GM23338 (cell line): ENCODE results near the gene ZNF611. TPM values are rescaled to one million over a fixed set of nuclear protein-coding genes. Genes with fewer than 3 reads are reported as not detected.

Experiments used
- ATAC-seq: fragments of 200-7000 bp; cut with Tn5 transposase; 3 replicates; pipeline ENCODE4 v1.9.1; 2020
- DNase-seq: peaks from one replicate; pipeline ENCODE4 v3.0.0-alpha.2; 2015; ENCODE audit warnings: low spot score
- H2AFZ ChIP-seq: fragments of 200-600 bp; sonication (generic); 2 replicates; pipeline ENCODE4 v1.8.0; 2016; ENCODE audit warnings: antibody characterized with exemption, mild to moderate bottlenecking, moderate library complexity
- H3F3A ChIP-seq: fragments of 200-600 bp; sonication (generic); replicated peaks from 2 replicates; pipeline ENCODE4 v1.8.0; 2017; ENCODE audit warnings: antibody characterized with exemption, mixed run types, low read depth
- H3K27ac ChIP-seq: fragments of 200-600 bp; sonication (generic); 2 replicates; pipeline ENCODE4 v1.6.1; 2016; ENCODE audit warnings: low read depth
- H3K27me3 ChIP-seq: fragments of 200-600 bp; sonication (generic); 2 replicates; pipeline ENCODE4 v1.8.0; 2016; ENCODE audit warnings: mild to moderate bottlenecking, mixed run types, moderate library complexity; ENCODE audit not compliant: insufficient read depth
- H3K36me3 ChIP-seq: fragments of 200-600 bp; sonication (generic); 2 replicates; pipeline ENCODE4 v1.8.0; 2016; ENCODE audit warnings: mild to moderate bottlenecking; ENCODE audit not compliant: insufficient read depth
- H3K4me1 ChIP-seq: fragments of 200-600 bp; sonication (generic); 2 replicates; pipeline ENCODE4 v1.8.0; 2016; ENCODE audit warnings: mild to moderate bottlenecking, moderate library complexity; ENCODE audit not compliant: insufficient read depth
- H3K4me2 ChIP-seq: fragments of 200-600 bp; sonication (generic); 2 replicates; pipeline ENCODE4 v1.7.1; 2017; ENCODE audit warnings: mixed run types
- H3K4me3 ChIP-seq: fragments of 200-600 bp; sonication (generic); 2 replicates; pipeline ENCODE4 v1.6.1; 2016; ENCODE audit warnings: mixed run types
- H3K79me2 ChIP-seq: fragments of 200-600 bp; sonication (generic); replicated peaks from 2 replicates; pipeline ENCODE4 v1.8.0; 2017; ENCODE audit warnings: mild to moderate bottlenecking; ENCODE audit not compliant: insufficient read depth
- H3K9me2 ChIP-seq: fragments of 200-600 bp; sonication (generic); 2 replicates; pipeline ENCODE4 v1.8.0; 2017; ENCODE audit not compliant: insufficient read depth
- H4K20me1 ChIP-seq: fragments of 200-600 bp; sonication (generic); replicated peaks from 2 replicates; pipeline ENCODE4 v1.8.0; 2017; ENCODE audit warnings: mild to moderate bottlenecking; ENCODE audit not compliant: insufficient read depth
- H3K27ac Mint-ChIP-seq: 2 replicates; pipeline ENCODE4 v1.8.0; 2020; ENCODE audit warnings: inconsistent platforms, mild to moderate bottlenecking, moderate library complexity, mixed read lengths
- H3K27me3 Mint-ChIP-seq: 3 replicates; pipeline ENCODE4 v1.8.0; 2022; ENCODE audit warnings: low read depth, mild to moderate bottlenecking, moderate library complexity, mixed read lengths, inconsistent platforms; ENCODE audit not compliant: insufficient read depth, poor library complexity
- H3K36me3 Mint-ChIP-seq: 3 replicates; pipeline ENCODE4 v1.8.0; 2021; ENCODE audit warnings: low read depth, mild to moderate bottlenecking, inconsistent platforms, moderate library complexity, mixed read lengths
- H3K4me1 Mint-ChIP-seq: 3 replicates; pipeline ENCODE4 v1.8.0; 2020; ENCODE audit warnings: mild to moderate bottlenecking, inconsistent platforms, mixed read lengths
- H3K4me3 Mint-ChIP-seq: 3 replicates; pipeline ENCODE4 v1.8.0; 2021; ENCODE audit warnings: moderate library complexity, mild to moderate bottlenecking, inconsistent platforms, mixed read lengths
- H3K9me3 Mint-ChIP-seq: 3 replicates; pipeline ENCODE4 v1.8.0; 2020; ENCODE audit warnings: moderate library complexity, mild to moderate bottlenecking, inconsistent platforms, mixed read lengths
- EZH2 ChIP-seq: fragments of 200-600 bp; sonication (generic); IDR thresholded peaks from one replicate; pipeline ENCODE4 v1.8.0; 2017; ENCODE audit warnings: antibody characterized with exemption, mild to moderate bottlenecking, low read depth; ENCODE audit not compliant: unreplicated experiment
- NANOG ChIP-seq: IDR thresholded peaks from 2 replicates; pipeline ENCODE4 v1.6.1; 2016; ENCODE audit warnings: antibody characterized with exemption, borderline replicate concordance
- POLR2AphosphoS5 ChIP-seq: IDR thresholded peaks from 2 replicates; pipeline ENCODE4 v1.6.1; 2016; ENCODE audit warnings: antibody characterized with exemption, low read depth
- STAT1 ChIP-seq: IDR thresholded peaks from one replicate; pipeline ENCODE4 v1.6.1; 2016; ENCODE audit warnings: antibody characterized with exemption; ENCODE audit not compliant: unreplicated experiment
- ZNF114 ChIP-seq: fragments of 250-450 bp; sonication (Bioruptor Pico); IDR thresholded peaks from 2 replicates; pipeline ENCODE4 v1.5.0; 2020; ENCODE audit warnings: mild to moderate bottlenecking, moderate library complexity
- ZNF331 ChIP-seq: fragments of 250-450 bp; sonication (Bioruptor Pico); IDR thresholded peaks from 2 replicates; pipeline ENCODE4 v1.5.0; 2020; ENCODE audit warnings: low read depth, mild to moderate bottlenecking, moderate library complexity
- polyA plus RNA-seq: library from polyadenylated mRNA; unstranded; fragments of >200 nt; fragmentation: Nextera tagmentation; extraction: Ambion mirVana; gene quantifications from 2 replicates; pipeline ENCODE4 v1.2.1, GENCODE V29; 2016
- total RNA-seq: library from RNA; depleted of rRNA; stranded (reverse); fragments of >200 nt; shearing (Covaris generic); gene quantifications from 2 replicates; pipeline ENCODE4 v1.2.3, GENCODE V29; 2014
- TF ChIP-seq, protein P1 (sequence below): fragments of 250-450 bp; sonication (Bioruptor Pico); IDR thresholded peaks from 2 replicates; pipeline ENCODE4 v1.5.0; 2020; ENCODE audit warnings: mild to moderate bottlenecking, moderate library complexity
- TF ChIP-seq, protein P2 (sequence below), 2 experiments: fragments of 200-600 bp in 1 of 2; sonication (generic) in 1 of 2; conservative IDR thresholded peaks; 2 replicates each; pipeline versions ENCODE4 v1.5.1 to v1.6.1; 2016 to 2017; ENCODE audit warnings: antibody characterized with exemption in 2 of 2, low read depth in 2 of 2, mild to moderate bottlenecking in 2 of 2, moderate library complexity in 1 of 2

Gene ZNF611
- total and polyA plus RNA-seq, 2 experiments from 2014 or later = 5.3 to 16.4 TPM

DNA sequence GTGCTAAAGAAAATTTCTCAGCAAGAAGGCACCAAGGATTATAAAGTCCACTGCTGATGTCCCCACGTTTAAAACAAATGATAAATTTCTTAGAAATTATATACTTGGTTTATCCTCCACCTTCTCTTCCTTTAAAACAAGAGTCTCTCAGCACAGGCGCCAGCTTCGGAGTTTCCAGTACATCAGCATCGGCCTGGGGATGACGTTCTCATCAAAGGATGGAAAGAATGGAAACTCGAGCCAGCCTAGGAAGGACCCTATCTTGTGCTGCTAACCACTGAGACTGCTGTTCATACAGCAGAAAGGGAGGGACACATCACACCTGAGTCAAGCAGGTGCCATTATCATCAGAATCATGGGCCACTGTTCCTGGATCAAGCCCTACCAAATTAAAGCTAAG, 66.9 kb downstream of the ZNF611 start:
- peaks cover 4% of the 10 kb centered on the region; the same call in 2 of the 3 replicates for H3K36me3 Mint-ChIP-seq
- Histone ChIP-seq H3F3A (no peaks in the 10 kb centered on the region), H3K4me2 (no peak overlapping the region), H3K27ac (no peak overlapping the region), H4K20me1 (no peaks in the 10 kb centered on the region; the same call in 1 of the 2 replicates), H3K4me1 (peaks cover 16% of the 10 kb centered on the region), H3K27me3 (no peaks in the 10 kb centered on the region), H3K9me2 (no peaks in the 10 kb centered on the region), H3K4me3 (no peak overlapping the region), H3K36me3 (no peaks in the 10 kb centered on the region), H3K79me2 (no peaks in the 10 kb centered on the region), H2AFZ (no peak overlapping the region)
- no peak for ATAC-seq
- H3K4me1 Mint-ChIP-seq = peaks cover 28% of the 10 kb centered on the region
- H3K9me3 Mint-ChIP-seq = no peaks in the 10 kb centered on the region
- no peak overlapping the region for H3K4me3 Mint-ChIP-seq
- peaks cover 2% of the 10 kb centered on the region for H3K27me3 Mint-ChIP-seq
- TF ChIP-seq ZNF331 (no peak), POLR2AphosphoS5 (no peak), NANOG (no peak), ZNF114 (CRISPR knock-in tag) (no peak), STAT1 (no peak), EZH2 (no peak)
- TF ChIP-seq, protein P1, sequence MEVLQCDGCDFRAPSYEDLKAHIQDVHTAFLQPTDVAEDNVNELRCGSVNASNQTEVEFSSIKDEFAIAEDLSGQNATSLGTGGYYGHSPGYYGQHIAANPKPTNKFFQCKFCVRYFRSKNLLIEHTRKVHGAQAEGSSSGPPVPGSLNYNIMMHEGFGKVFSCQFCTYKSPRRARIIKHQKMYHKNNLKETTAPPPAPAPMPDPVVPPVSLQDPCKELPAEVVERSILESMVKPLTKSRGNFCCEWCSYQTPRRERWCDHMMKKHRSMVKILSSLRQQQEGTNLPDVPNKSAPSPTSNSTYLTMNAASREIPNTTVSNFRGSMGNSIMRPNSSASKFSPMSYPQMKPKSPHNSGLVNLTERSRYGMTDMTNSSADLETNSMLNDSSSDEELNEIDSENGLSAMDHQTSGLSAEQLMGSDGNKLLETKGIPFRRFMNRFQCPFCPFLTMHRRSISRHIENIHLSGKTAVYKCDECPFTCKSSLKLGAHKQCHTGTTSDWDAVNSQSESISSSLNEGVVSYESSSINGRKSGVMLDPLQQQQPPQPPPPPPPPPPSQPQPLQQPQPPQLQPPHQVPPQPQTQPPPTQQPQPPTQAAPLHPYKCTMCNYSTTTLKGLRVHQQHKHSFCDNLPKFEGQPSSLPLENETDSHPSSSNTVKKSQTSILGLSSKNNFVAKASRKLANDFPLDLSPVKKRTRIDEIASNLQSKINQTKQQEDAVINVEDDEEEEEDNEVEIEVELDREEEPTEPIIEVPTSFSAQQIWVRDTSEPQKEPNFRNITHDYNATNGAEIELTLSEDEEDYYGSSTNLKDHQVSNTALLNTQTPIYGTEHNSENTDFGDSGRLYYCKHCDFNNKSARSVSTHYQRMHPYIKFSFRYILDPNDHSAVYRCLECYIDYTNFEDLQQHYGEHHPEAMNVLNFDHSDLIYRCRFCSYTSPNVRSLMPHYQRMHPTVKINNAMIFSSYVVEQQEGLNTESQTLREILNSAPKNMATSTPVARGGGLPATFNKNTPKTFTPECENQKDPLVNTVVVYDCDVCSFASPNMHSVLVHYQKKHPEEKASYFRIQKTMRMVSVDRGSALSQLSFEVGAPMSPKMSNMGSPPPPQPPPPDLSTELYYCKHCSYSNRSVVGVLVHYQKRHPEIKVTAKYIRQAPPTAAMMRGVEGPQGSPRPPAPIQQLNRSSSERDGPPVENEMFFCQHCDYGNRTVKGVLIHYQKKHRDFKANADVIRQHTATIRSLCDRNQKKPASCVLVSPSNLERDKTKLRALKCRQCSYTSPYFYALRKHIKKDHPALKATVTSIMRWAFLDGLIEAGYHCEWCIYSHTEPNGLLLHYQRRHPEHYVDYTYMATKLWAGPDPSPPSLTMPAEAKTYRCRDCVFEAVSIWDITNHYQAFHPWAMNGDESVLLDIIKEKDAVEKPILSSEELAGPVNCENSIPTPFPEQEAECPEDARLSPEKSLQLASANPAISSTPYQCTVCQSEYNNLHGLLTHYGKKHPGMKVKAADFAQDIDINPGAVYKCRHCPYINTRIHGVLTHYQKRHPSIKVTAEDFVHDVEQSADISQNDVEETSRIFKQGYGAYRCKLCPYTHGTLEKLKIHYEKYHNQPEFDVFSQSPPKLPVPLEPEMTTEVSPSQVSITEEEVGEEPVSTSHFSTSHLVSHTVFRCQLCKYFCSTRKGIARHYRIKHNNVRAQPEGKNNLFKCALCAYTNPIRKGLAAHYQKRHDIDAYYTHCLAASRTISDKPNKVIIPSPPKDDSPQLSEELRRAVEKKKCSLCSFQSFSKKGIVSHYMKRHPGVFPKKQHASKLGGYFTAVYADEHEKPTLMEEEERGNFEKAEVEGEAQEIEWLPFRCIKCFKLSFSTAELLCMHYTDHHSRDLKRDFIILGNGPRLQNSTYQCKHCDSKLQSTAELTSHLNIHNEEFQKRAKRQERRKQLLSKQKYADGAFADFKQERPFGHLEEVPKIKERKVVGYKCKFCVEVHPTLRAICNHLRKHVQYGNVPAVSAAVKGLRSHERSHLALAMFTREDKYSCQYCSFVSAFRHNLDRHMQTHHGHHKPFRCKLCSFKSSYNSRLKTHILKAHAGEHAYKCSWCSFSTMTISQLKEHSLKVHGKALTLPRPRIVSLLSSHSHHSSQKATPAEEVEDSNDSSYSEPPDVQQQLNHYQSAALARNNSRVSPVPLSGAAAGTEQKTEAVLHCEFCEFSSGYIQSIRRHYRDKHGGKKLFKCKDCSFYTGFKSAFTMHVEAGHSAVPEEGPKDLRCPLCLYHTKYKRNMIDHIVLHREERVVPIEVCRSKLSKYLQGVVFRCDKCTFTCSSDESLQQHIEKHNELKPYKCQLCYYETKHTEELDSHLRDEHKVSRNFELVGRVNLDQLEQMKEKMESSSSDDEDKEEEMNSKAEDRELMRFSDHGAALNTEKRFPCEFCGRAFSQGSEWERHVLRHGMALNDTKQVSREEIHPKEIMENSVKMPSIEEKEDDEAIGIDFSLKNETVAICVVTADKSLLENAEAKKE (CRISPR knock-in tag) = no peak
- TF ChIP-seq, protein P2, sequence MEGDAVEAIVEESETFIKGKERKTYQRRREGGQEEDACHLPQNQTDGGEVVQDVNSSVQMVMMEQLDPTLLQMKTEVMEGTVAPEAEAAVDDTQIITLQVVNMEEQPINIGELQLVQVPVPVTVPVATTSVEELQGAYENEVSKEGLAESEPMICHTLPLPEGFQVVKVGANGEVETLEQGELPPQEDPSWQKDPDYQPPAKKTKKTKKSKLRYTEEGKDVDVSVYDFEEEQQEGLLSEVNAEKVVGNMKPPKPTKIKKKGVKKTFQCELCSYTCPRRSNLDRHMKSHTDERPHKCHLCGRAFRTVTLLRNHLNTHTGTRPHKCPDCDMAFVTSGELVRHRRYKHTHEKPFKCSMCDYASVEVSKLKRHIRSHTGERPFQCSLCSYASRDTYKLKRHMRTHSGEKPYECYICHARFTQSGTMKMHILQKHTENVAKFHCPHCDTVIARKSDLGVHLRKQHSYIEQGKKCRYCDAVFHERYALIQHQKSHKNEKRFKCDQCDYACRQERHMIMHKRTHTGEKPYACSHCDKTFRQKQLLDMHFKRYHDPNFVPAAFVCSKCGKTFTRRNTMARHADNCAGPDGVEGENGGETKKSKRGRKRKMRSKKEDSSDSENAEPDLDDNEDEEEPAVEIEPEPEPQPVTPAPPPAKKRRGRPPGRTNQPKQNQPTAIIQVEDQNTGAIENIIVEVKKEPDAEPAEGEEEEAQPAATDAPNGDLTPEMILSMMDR (conservative IDR thresholded peaks at IDR 0.05; ENCODE audit: low read depth in 2 of 2) = no peak
- H3K27ac Mint-ChIP-seq = no peak overlapping the region
- DNase-seq = no peak
